H1 (cell line): Measurements from ENCODE around the gene DRAXIN. TPM values are rescaled to one million over a fixed set of nuclear protein-coding genes. Genes with fewer than 3 reads are reported as not detected.

Experiments used
- CTCF ChIA-PET: fragments of 300-600 bp; sonication (Branson Sonifier 250); formaldehyde crosslinking; loops from one replicate; lab custom pipeline; 2021; ENCODE audit not compliant: partially characterized antibody; lab: Charles Lee
- POLR2A ChIA-PET: fragments of 300-600 bp; sonication (Branson Sonifier 250); formaldehyde crosslinking; loops from one replicate; lab custom pipeline; 2021; ENCODE audit warnings: inconsistent platforms; ENCODE audit not compliant: partially characterized antibody; lab: Charles Lee
- DNase-seq, 2 experiments: peaks; one replicate each; pipeline versions ENCODE4 v3.0.0 to v3.0.0-alpha.2; 2010 to 2022; ENCODE audit warnings: low spot score in 2 of 2, low read depth in 1 of 2, mixed read lengths in 1 of 2
- FAIRE-seq: peaks from 2 replicates; lab custom pipeline; 2011; peaks lifted over from hg19 to GRCh38; lab: Jason Lieb, UNC
- H2AFZ ChIP-seq: 2 replicates; pipeline ENCODE4 v1.8.1; 2012; ENCODE audit warnings: low read length, inconsistent platforms
- H2AK5ac ChIP-seq: 2 replicates; pipeline ENCODE4 v1.6.1; 2013; ENCODE audit warnings: low read depth, low read length
- H2BK120ac ChIP-seq: replicated peaks from 2 replicates; pipeline ENCODE3; 2013; ENCODE audit warnings: low read depth, low read length, inconsistent platforms
- H2BK12ac ChIP-seq: 2 replicates; pipeline ENCODE4 v1.6.1; 2013; ENCODE audit warnings: low read depth, low read length
- H2BK15ac ChIP-seq: 2 replicates; pipeline ENCODE4 v1.6.1; 2013; ENCODE audit warnings: low read length
- H2BK20ac ChIP-seq: 2 replicates; pipeline ENCODE4 v1.6.1; 2013; ENCODE audit warnings: low read length
- H2BK5ac ChIP-seq: 2 replicates; pipeline ENCODE4 v1.6.1; 2013; ENCODE audit warnings: low read depth, low read length
- H3K14ac ChIP-seq: 2 replicates; pipeline ENCODE4 v1.6.1; 2013; ENCODE audit warnings: inconsistent platforms; ENCODE audit not compliant: insufficient read length
- H3K18ac ChIP-seq: 2 replicates; pipeline ENCODE4 v1.6.1; 2013; ENCODE audit warnings: low read length; ENCODE audit errors: extremely low read depth
- H3K23ac ChIP-seq: 2 replicates; pipeline ENCODE4 v1.6.1; 2013; ENCODE audit warnings: inconsistent platforms; ENCODE audit not compliant: insufficient read length
- H3K23me2 ChIP-seq: 2 replicates; pipeline ENCODE4 v1.6.1; 2013; ENCODE audit warnings: low read depth, low read length
- H3K27ac ChIP-seq: 2 replicates; pipeline ENCODE4 v1.6.1; 2011; ENCODE audit warnings: low read depth, low read length, inconsistent platforms
- H3K27me3 ChIP-seq, 4 experiments: replicated peaks in 1 of 4; 1 replicate in 1 of 4; 2 replicates in 3 of 4; pipeline versions ENCODE4 v1.6.1 to v1.8.1; 2011 to 2013; ENCODE audit warnings: low read length in 3 of 4, mild to moderate bottlenecking in 3 of 4, inconsistent platforms in 2 of 4, mixed read lengths in 2 of 4, moderate library complexity in 1 of 4; ENCODE audit not compliant: control insufficient read depth in 3 of 4, insufficient read depth in 3 of 4; ENCODE audit errors: extremely low read depth in 1 of 4
- H3K36me3 ChIP-seq, 4 experiments: 2 replicates each; pipeline versions ENCODE4 v1.6.1 to v1.8.1; 2011 to 2013; ENCODE audit warnings: mild to moderate bottlenecking in 4 of 4, low read length in 3 of 4, moderate library complexity in 2 of 4, control low read depth in 1 of 4, inconsistent platforms in 1 of 4; ENCODE audit not compliant: insufficient read depth in 4 of 4, control insufficient read depth in 2 of 4
- H3K4ac ChIP-seq: replicated peaks from 2 replicates; pipeline ENCODE3; 2013; ENCODE audit warnings: low read length, low read depth, mixed read lengths, inconsistent platforms; ENCODE audit not compliant: insufficient read length
- H3K4me1 ChIP-seq, 4 experiments: replicated peaks in 1 of 4; 1 replicate in 1 of 4; 2 replicates in 3 of 4; pipeline versions ENCODE4 v1.6.1 to v1.8.1; 2011 to 2013; ENCODE audit warnings: low read length in 3 of 4, inconsistent platforms in 2 of 4, mixed read lengths in 1 of 4; ENCODE audit not compliant: insufficient read depth in 4 of 4, control insufficient read depth in 3 of 4
- H3K4me2 ChIP-seq, 2 experiments: 2 replicates each; pipeline versions ENCODE4 v1.6.1 to v1.8.1; 2011 to 2013; ENCODE audit warnings: low read depth in 2 of 2, low read length in 2 of 2, control low read depth in 1 of 2, inconsistent platforms in 1 of 2, mild to moderate bottlenecking in 1 of 2; ENCODE audit not compliant: insufficient read depth in 1 of 2
- H3K4me3 ChIP-seq, 4 experiments: fragments of 200-600, 300-600 bp in 1 of 4; sonication (generic), shearing (Covaris generic), sonication (Bioruptor Twin) in 1 of 4; 2 replicates each; pipeline versions ENCODE4 v1.5.1 to v1.8.1; 2011 to 2016; ENCODE audit warnings: low read length in 4 of 4, low read depth in 3 of 4, control low read depth in 2 of 4, inconsistent platforms in 2 of 4, mild to moderate bottlenecking in 2 of 4, mixed read lengths in 1 of 4, moderate library complexity in 1 of 4; ENCODE audit not compliant: insufficient read depth in 2 of 4; ENCODE audit errors: extremely low read depth in 1 of 4
- H3K56ac ChIP-seq: replicated peaks from 2 replicates; pipeline ENCODE3; 2013; ENCODE audit warnings: low read depth, mild to moderate bottlenecking, mixed read lengths, low read length, inconsistent platforms; ENCODE audit not compliant: insufficient read length
- H3K79me1 ChIP-seq: 2 replicates; pipeline ENCODE4 v1.6.1; 2013; ENCODE audit warnings: low read depth, low read length, control low read depth
- H3K79me2 ChIP-seq, 2 experiments: 2 replicates each; pipeline versions ENCODE4 v1.6.1 to v1.8.1; 2012 to 2013; ENCODE audit warnings: low read length in 2 of 2, mild to moderate bottlenecking in 2 of 2, inconsistent platforms in 1 of 2; ENCODE audit not compliant: insufficient read depth in 2 of 2, control insufficient read depth in 1 of 2
- H3K9ac ChIP-seq, 4 experiments: replicated peaks in 1 of 4; 1 replicate in 1 of 4; 2 replicates in 3 of 4; pipeline versions ENCODE4 v1.6.1 to v1.8.1; 2011 to 2013; ENCODE audit warnings: low read depth in 3 of 4, low read length in 3 of 4, control low read depth in 2 of 4, mild to moderate bottlenecking in 2 of 4, moderate library complexity in 2 of 4, inconsistent platforms in 1 of 4; ENCODE audit errors: extremely low read depth in 1 of 4
- H3K9me3 ChIP-seq, 2 experiments: 2 replicates each; pipeline versions ENCODE4 v1.6.1 to v1.8.1; 2012 to 2013; ENCODE audit warnings: mild to moderate bottlenecking in 2 of 2, moderate library complexity in 2 of 2, control low read depth in 1 of 2, inconsistent platforms in 1 of 2, low read depth in 1 of 2, low read length in 1 of 2, mixed read lengths in 1 of 2; ENCODE audit not compliant: insufficient read depth in 2 of 2
- H4K20me1 ChIP-seq, 2 experiments: replicated peaks in 1 of 2; 2 replicates each; pipeline versions ENCODE3 to v1.8.1; 2011 to 2013; ENCODE audit warnings: inconsistent platforms in 2 of 2, low read length in 2 of 2, mild to moderate bottlenecking in 1 of 2; ENCODE audit not compliant: insufficient read depth in 2 of 2, control insufficient read depth in 1 of 2
- H4K5ac ChIP-seq: 2 replicates; pipeline ENCODE4 v1.6.1; 2013; ENCODE audit warnings: low read length, low read depth, mixed read lengths, inconsistent platforms; ENCODE audit not compliant: insufficient read length
- H4K8ac ChIP-seq: 2 replicates; pipeline ENCODE4 v1.8.0; 2013; ENCODE audit warnings: mild to moderate bottlenecking, moderate library complexity, low read length, inconsistent platforms; ENCODE audit not compliant: insufficient read depth; ENCODE audit errors: extremely low read depth
- H4K91ac ChIP-seq: replicated peaks from 2 replicates; pipeline ENCODE3; 2013; ENCODE audit warnings: low read length, mixed read lengths, inconsistent platforms; ENCODE audit not compliant: insufficient read length
- CBX8 ChIP-seq: fragments of 300-800, 300-1000 bp; sonication (generic); IDR thresholded peaks from 2 replicates; pipeline ENCODE4 v1.7.1; 2016; ENCODE audit warnings: low read depth, low read length, borderline replicate concordance
- CEBPB ChIP-seq: IDR thresholded peaks from 2 replicates; pipeline ENCODE4 v1.6.1; 2012; ENCODE audit warnings: low read depth, low read length
- EGR1 ChIP-seq: IDR thresholded peaks from 2 replicates; pipeline ENCODE4 v1.6.1; 2011; ENCODE audit warnings: low read depth, low read length, borderline replicate concordance
- GTF2F1 ChIP-seq: IDR thresholded peaks from 2 replicates; pipeline ENCODE4 v1.6.1; 2012; ENCODE audit warnings: low read depth, low read length, improper control_type of control experiment, borderline replicate concordance
- HDAC6 ChIP-seq: IDR thresholded peaks from one replicate; pipeline ENCODE4 v1.7.1; 2012; ENCODE audit warnings: low read depth, mild to moderate bottlenecking, inconsistent platforms, low read length, moderate library complexity
- JUN ChIP-seq: IDR thresholded peaks from 2 replicates; pipeline ENCODE4 v1.6.1; 2011; ENCODE audit warnings: low read depth, mild to moderate bottlenecking, improper control_type of control experiment, low read length
- KDM1A ChIP-seq: fragments of 200-600, 300-600 bp; sonication (generic); IDR thresholded peaks from 2 replicates; pipeline ENCODE4 v1.7.1; 2016; ENCODE audit warnings: mild to moderate bottlenecking, low read length, borderline replicate concordance
- MAX ChIP-seq: IDR thresholded peaks from 2 replicates; pipeline ENCODE4 v1.6.1; 2012; ENCODE audit warnings: inconsistent platforms
- NRF1 ChIP-seq: IDR thresholded peaks from 2 replicates; pipeline ENCODE4 v1.6.1; 2011; ENCODE audit warnings: mild to moderate bottlenecking, low read depth, low read length, improper control_type of control experiment
- POLR2AphosphoS5 ChIP-seq: IDR thresholded peaks from 2 replicates; pipeline ENCODE4 v1.6.1; 2011; ENCODE audit warnings: low read depth, low read length
- RBBP5 ChIP-seq: IDR thresholded peaks from 2 replicates; pipeline ENCODE4 v1.7.1; 2012; ENCODE audit warnings: low read depth, mild to moderate bottlenecking, inconsistent platforms, low read length, moderate library complexity, borderline replicate concordance
- SAP30 ChIP-seq: fragments of 300-600 bp; sonication (generic); IDR thresholded peaks from 2 replicates; pipeline ENCODE4 v1.7.1; 2012; ENCODE audit warnings: low read length, moderate library complexity, mild to moderate bottlenecking, inconsistent platforms; ENCODE audit not compliant: insufficient read depth, insufficient replicate concordance
- SP4 ChIP-seq: IDR thresholded peaks from 2 replicates; pipeline ENCODE4 v1.6.1; 2012; ENCODE audit warnings: low read length, inconsistent platforms
- TAF7 ChIP-seq: optimal IDR thresholded peaks from 2 replicates; pipeline ENCODE3; 2011; ENCODE audit warnings: low read depth, mild to moderate bottlenecking, inconsistent platforms, low read length, moderate library complexity, borderline replicate concordance
- WGBS, 2 experiments: shearing (Covaris generic) in 1 of 2; methylation state at CpG; one replicate each; pipeline versions ENCODE4 v1.1.6 to v1.1.7; 2013 to 2015; ENCODE audit warnings: low lambda C conversion rate in 2 of 2, mixed read lengths in 2 of 2, inconsistent platforms in 1 of 2, low coverage in 1 of 2, missing lambda C conversion rate in 1 of 2; ENCODE audit not compliant: insufficient replicate concordance in 2 of 2, insufficient coverage in 1 of 2, insufficient read length in 1 of 2; ENCODE audit errors: extremely low coverage in 1 of 2, missing lambda C conversion rate in 1 of 2; 5-methylcytosine and 5-hydroxymethylcytosine counted together
- polyA plus RNA-seq, 7 experiments: library from polyadenylated mRNA; depleted of rRNA in 3 of 7; stranded (reverse) in 5 of 7; unstranded in 2 of 7; fragments of >200 nt in 5 of 7; fragments of 200-250 nt in 2 of 7; gene quantifications; 1 replicate in 5 of 7; 2 replicates in 1 of 7; 4 replicates in 1 of 7; pipeline versions ENCODE4 v1.2.1 to v1.2.3, GENCODE V29; 2011 to 2013; ENCODE audit warnings: missing spikeins in 2 of 7, mixed read lengths in 2 of 7
- total RNA-seq: library from RNA; stranded (reverse); fragmentation: NEBNext Ultra II Directional; extraction: Animal tissue kit (Norgen Biotek cat#: 25700); gene quantifications from 2 replicates; pipeline ENCODE4 v1.2.1, GENCODE V29; 2021

Gene DRAXIN
- total and polyA plus RNA-seq, 2 of the 8 experiments (the other 6 are each of a cell fraction or from before 2014, with no cell fraction given), result 4.6 to 17.6 TPM

DNA sequence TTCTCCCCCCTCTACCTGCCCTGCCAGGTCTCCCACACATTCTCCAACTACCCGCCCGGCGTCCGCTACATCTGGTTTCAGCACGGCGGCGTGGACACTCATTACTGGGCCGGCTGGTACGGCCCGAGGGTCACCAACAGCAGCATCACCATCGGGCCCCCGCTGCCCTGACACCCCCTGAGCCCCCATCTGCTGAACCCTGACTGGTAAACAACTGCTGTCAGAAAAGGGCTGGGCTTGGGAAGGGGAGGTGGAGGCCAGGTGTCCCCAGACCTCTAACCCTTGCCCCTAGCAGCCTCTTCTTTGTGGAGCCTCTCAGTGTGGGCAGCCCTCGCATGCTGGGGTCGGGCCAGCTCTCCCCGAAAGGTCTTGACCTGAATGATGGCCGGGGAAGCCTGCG, 30.4 kb upstream of the DRAXIN start:
- WGBS, 2 experiments, result 91% methylated on average over 17 of the region's 17 CpGs; no CpG with 5 or more reads in 1 of the 2 experiments
- Histone ChIP-seq H3K23ac (no peak overlapping the region), H2BK20ac (no peak overlapping the region)
- no peak for TF ChIP-seq CEBPB
- no peak for TF ChIP-seq KDM1A
- no peak for TF ChIP-seq SP4
- TF ChIP-seq NRF1, result no peak
- TF ChIP-seq HDAC6, result no peak
- TF ChIP-seq JUN, result no peak
- TF ChIP-seq EGR1, result no peak
- TF ChIP-seq SAP30, result no peak
- no peak for TF ChIP-seq MAX
- TF ChIP-seq TAF7, result no peak
- TF ChIP-seq CBX8, result no peak
- no peak for TF ChIP-seq GTF2F1
- TF ChIP-seq RBBP5, result no peak
- TF ChIP-seq POLR2AphosphoS5, result no peak

More for the DNA sequence above, 30.4 kb upstream of the DRAXIN start:
- Histone ChIP-seq H3K23me2 (0 out of 2 replicates have a peak, but pooled peaks cover 2% of the 10 kb centered on the region), H3K9ac (no peak overlapping the region), H3K56ac (no peak overlapping the region), H4K91ac (no peak overlapping the region), H3K18ac (no peak overlapping the region), H3K27me3 (no peaks in the 10 kb centered on the region; a peak in 2 of 7 replicates), H2AFZ (no peak overlapping the region), H3K27ac (no peak overlapping the region), H3K79me2 (no peaks in the 10 kb centered on the region), H2BK12ac (no peak overlapping the region), H3K4me2 (no peak overlapping the region), H3K9me3 (no peaks in the 10 kb centered on the region), H3K79me1 (no peaks in the 10 kb centered on the region), H4K5ac (no peak overlapping the region), H4K20me1 (peaks cover 2 to 12% of the 10 kb centered on the region in 2 experiments), H3K4ac (no peak overlapping the region), H3K36me3 (peaks cover 2 to 29% (median 8%) of the 10 kb centered on the region in 4 experiments; a peak in 5 of 8 replicates), H2AK5ac (no peak overlapping the region), H2BK120ac (no peak overlapping the region), H2BK5ac (no peak overlapping the region), H3K14ac (no peak overlapping the region), H4K8ac (no peak overlapping the region), H3K4me3 (no peak overlapping the region), H3K4me1 (no peaks in the 10 kb centered on the region), H2BK15ac (no peak overlapping the region)
- ChIA-PET CTCF (interaction anchor here (1.2 to 7.1 kb wide), 4 partner anchors 19 to 58 kb away, joined by 3 to 104 read pairs (median 6); no protein-coding TSS in a partner anchor), POLR2A (interaction anchor here (0.9 to 30.0 kb wide), 6 partner anchors 10 to 172 kb away, joined by 3 to 1025 read pairs (median 3); partner anchors contain the start of genes DRAXIN and MAD2L2)
- DNase-seq (no peak), FAIRE-seq (no peak)
